ENCODE measurements around the gene TRAPPC10. TPM values are rescaled to one million over a fixed set of nuclear protein-coding genes. Genes with fewer than 3 reads are reported as not detected.
A peak's percentile ranks its signal among the peaks of the same experiment; 100 is the strongest.

Gene TRAPPC10
- total and polyA plus RNA-seq, 2 of the 8 experiments (the other 6 are each of a cell fraction or from before 2014, with no cell fraction given): 18.5 to 29.8 TPM

GRCh38 chr21:44092211-44092610 is 80.1 kb downstream of the TRAPPC10 start:
- H3K23me2 ChIP-seq (ENCODE audit: low read depth, low read length): no peaks in the 10 kb centered on the region
- H3K9ac ChIP-seq (replicated peaks in 1 of 4; ENCODE audit: extremely low read depth in 1 of 4, low read depth in 3 of 4, low read length in 3 of 4): no peak overlapping the region
- FAIRE-seq (no peak), DNase-seq (ENCODE audit: low read depth in 1 of 2, low spot score in 2 of 2) (peak in 1 of 2 experiments; percentile 32)
- no peak for TF ChIP-seq NRF1 (IDR thresholded peaks at IDR 0.05; ENCODE audit: low read depth, low read length)
- TF ChIP-seq SIRT6 (IDR thresholded peaks at IDR 0.05; ENCODE audit: low read length): no peak
- TF ChIP-seq, protein P1, sequence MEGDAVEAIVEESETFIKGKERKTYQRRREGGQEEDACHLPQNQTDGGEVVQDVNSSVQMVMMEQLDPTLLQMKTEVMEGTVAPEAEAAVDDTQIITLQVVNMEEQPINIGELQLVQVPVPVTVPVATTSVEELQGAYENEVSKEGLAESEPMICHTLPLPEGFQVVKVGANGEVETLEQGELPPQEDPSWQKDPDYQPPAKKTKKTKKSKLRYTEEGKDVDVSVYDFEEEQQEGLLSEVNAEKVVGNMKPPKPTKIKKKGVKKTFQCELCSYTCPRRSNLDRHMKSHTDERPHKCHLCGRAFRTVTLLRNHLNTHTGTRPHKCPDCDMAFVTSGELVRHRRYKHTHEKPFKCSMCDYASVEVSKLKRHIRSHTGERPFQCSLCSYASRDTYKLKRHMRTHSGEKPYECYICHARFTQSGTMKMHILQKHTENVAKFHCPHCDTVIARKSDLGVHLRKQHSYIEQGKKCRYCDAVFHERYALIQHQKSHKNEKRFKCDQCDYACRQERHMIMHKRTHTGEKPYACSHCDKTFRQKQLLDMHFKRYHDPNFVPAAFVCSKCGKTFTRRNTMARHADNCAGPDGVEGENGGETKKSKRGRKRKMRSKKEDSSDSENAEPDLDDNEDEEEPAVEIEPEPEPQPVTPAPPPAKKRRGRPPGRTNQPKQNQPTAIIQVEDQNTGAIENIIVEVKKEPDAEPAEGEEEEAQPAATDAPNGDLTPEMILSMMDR (IDR thresholded peaks at IDR 0.05; ENCODE audit: control extremely low read depth in 1 of 3, insufficient read depth in 1 of 3, low read depth in 1 of 3, low read length in 3 of 3): no peak
- no peak for TF ChIP-seq TCF12 (IDR thresholded peaks at IDR 0.05; ENCODE audit: low read depth, low read length)
- no peak for TF ChIP-seq SP2 (IDR thresholded peaks at IDR 0.05; ENCODE audit: low read length)
- H3K27ac ChIP-seq (ENCODE audit: low read depth, low read length): no peak overlapping the region
- no peak overlapping the region for H2AK5ac ChIP-seq (ENCODE audit: low read depth, low read length)
- no peaks in the 10 kb centered on the region for H3K4me1 ChIP-seq (replicated peaks in 1 of 4; ENCODE audit: control insufficient read depth in 3 of 4, insufficient read depth in 4 of 4, low read length in 3 of 4)
- no peak overlapping the region for H3K4me2 ChIP-seq (ENCODE audit: insufficient read depth in 1 of 2, low read depth in 2 of 2, low read length in 2 of 2)
- H2BK5ac ChIP-seq (ENCODE audit: low read depth, low read length): no peak overlapping the region
- H4K5ac ChIP-seq (ENCODE audit: insufficient read length, low read depth, low read length): no peak overlapping the region
- peaks cover 6 to 39% (median 23%) of the 10 kb centered on the region in 4 experiments; a peak in 7 of 8 replicates for H3K36me3 ChIP-seq (ENCODE audit: control insufficient read depth in 2 of 4, insufficient read depth in 4 of 4, low read length in 3 of 4)
- H2BK15ac ChIP-seq (ENCODE audit: low read length): no peak overlapping the region
- H3K9me3 ChIP-seq (ENCODE audit: insufficient read depth in 2 of 2, low read depth in 1 of 2, low read length in 1 of 2): no peaks in the 10 kb centered on the region
- CTCF ChIA-PET (ENCODE audit: partially characterized antibody): no interaction called here
- no peak overlapping the region for H4K8ac ChIP-seq (ENCODE audit: extremely low read depth, insufficient read depth, low read length)
- no peaks in the 10 kb centered on the region for H3K27me3 ChIP-seq (replicated peaks in 1 of 4; ENCODE audit: control insufficient read depth in 3 of 4, extremely low read depth in 1 of 4, insufficient read depth in 3 of 4, low read length in 3 of 4)
- WGBS, 2 experiments (ENCODE audit: extremely low coverage in 1 of 2, insufficient coverage in 1 of 2, insufficient read length in 1 of 2, insufficient replicate concordance in 2 of 2, low coverage in 1 of 2, low lambda C conversion rate in 2 of 2, missing lambda C conversion rate in 1 of 2): 93% methylated on average over 9 of the region's 9 CpGs; no CpG with 5 or more reads in 1 of the 2 experiments
- H4K91ac ChIP-seq (replicated peaks; ENCODE audit: insufficient read length, low read length): no peak overlapping the region
- H2BK12ac ChIP-seq (ENCODE audit: low read depth, low read length): no peak overlapping the region
- H3K56ac ChIP-seq (replicated peaks; ENCODE audit: insufficient read length, low read depth, low read length): no peak overlapping the region
- POLR2A ChIA-PET (ENCODE audit: partially characterized antibody): interaction anchor here (1.5 kb wide), 1 partner anchor 79 kb away, joined by 3 read pairs; no protein-coding TSS in a partner anchor
- H2BK20ac ChIP-seq (ENCODE audit: low read length): no peak overlapping the region
- no peak overlapping the region for H3K4me3 ChIP-seq (ENCODE audit: extremely low read depth in 1 of 4, insufficient read depth in 2 of 4, low read depth in 3 of 4, low read length in 4 of 4)
- no peak overlapping the region for H3K23ac ChIP-seq (ENCODE audit: insufficient read length)
- no peak overlapping the region for H3K14ac ChIP-seq (ENCODE audit: insufficient read length)
- H3K4ac ChIP-seq (replicated peaks; ENCODE audit: insufficient read length, low read depth, low read length): no peak overlapping the region
- H2BK120ac ChIP-seq (replicated peaks; ENCODE audit: low read depth, low read length): no peak overlapping the region
- peaks cover 3% of the 10 kb centered on the region in 2 experiments for H4K20me1 ChIP-seq (replicated peaks in 1 of 2; ENCODE audit: control insufficient read depth in 1 of 2, insufficient read depth in 2 of 2, low read length in 2 of 2)
- H3K18ac ChIP-seq (ENCODE audit: extremely low read depth, low read length): no peak overlapping the region
- no peaks in the 10 kb centered on the region for H3K79me2 ChIP-seq (ENCODE audit: control insufficient read depth in 1 of 2, insufficient read depth in 2 of 2, low read length in 2 of 2)
- no peaks in the 10 kb centered on the region for H3K79me1 ChIP-seq (ENCODE audit: low read depth, low read length)
- no peak overlapping the region for H2AFZ ChIP-seq (ENCODE audit: low read length)
